ENCODE data around the gene FEZF1. TPM values are rescaled to one million over a fixed set of nuclear protein-coding genes. Genes with fewer than 3 reads are reported as not detected.

Gene FEZF1
- not detected in 2 replicates for total RNA-seq

DNA sequence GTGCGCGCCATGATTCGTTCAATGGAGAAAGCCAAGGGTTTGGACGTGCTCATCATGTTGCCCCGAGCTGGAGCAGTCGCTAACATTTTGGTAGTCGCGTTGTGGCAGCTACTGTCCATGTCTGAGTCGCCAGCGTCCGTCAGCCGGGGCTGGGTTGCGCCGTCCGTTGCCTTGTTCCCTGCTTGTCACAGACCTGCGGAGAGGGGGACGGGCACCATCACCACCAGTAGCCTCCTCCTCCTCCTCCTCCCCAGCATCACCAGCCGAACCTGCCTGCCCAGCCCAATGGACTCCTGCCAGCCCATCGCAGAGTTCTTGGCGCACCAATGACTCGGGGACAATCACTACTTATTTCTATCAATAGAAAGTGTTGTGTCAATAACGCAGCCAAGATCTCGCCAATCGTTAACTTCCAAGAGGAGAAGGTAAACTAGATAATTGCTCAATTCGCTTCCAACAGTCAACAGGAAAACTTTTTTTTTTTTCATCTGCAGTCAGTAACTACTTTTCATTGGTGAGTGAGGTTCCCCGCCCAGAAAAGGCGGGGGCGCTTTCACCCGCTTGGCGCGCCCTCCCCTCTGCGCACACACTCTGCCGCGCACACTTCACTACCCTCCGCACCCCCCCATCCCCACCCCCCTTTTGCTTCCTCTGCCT lies at the start of gene FEZF1:
TSS of gene FEZF1 (minus strand) at position 432 of the 657 bp plus-strand sequence. CDS start at position 119, 313 bp downstream.
- ATAC-seq (ENCODE audit: low read depth): no peak
- H3K4me1 Mint-ChIP-seq: no peaks in the 10 kb centered on the region

DNA sequence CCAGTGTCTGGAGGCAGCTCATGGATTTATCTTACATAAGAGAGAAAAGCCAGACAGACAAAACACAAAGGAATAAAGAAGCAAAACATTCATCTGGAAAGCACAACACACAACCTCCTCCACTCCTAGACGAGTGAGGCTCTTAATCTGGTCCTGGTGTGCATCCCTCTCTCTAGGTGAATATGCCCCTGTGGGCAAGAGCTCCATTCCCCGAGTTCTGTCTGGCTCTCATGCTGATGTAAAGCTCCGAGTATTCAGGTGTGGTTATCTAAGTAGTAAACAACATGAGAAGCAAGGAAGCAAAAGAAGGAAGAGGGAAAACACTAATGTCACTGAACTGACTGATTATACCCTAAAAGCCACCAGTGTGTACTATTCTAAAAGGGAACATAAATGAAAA lies 47.9 kb upstream of the FEZF1 start:
- Mint-ChIP-seq H3K4me3 (no peak overlapping the region), H3K27me3 (peaks cover 2% of the 10 kb centered on the region), H3K27ac (no peak overlapping the region), H3K36me3 (ENCODE audit: low read depth) (no peaks in the 10 kb centered on the region), H3K9me3 (no peaks in the 10 kb centered on the region), H3K4me1 (no peaks in the 10 kb centered on the region)
- no peak for ATAC-seq (ENCODE audit: low read depth)
- intact Hi-C loops (cut with micrococcal nuclease): no loop called here
- POLR2A ChIA-PET: no interaction called here
- CTCF ChIA-PET: no interaction called here
- DNase-seq: no peak
- TF ChIP-seq, protein P1, sequence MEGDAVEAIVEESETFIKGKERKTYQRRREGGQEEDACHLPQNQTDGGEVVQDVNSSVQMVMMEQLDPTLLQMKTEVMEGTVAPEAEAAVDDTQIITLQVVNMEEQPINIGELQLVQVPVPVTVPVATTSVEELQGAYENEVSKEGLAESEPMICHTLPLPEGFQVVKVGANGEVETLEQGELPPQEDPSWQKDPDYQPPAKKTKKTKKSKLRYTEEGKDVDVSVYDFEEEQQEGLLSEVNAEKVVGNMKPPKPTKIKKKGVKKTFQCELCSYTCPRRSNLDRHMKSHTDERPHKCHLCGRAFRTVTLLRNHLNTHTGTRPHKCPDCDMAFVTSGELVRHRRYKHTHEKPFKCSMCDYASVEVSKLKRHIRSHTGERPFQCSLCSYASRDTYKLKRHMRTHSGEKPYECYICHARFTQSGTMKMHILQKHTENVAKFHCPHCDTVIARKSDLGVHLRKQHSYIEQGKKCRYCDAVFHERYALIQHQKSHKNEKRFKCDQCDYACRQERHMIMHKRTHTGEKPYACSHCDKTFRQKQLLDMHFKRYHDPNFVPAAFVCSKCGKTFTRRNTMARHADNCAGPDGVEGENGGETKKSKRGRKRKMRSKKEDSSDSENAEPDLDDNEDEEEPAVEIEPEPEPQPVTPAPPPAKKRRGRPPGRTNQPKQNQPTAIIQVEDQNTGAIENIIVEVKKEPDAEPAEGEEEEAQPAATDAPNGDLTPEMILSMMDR (IDR thresholded peaks at IDR 0.05): no peak

More for the DNA sequence above, at the start of gene FEZF1:
- no peaks in the 10 kb centered on the region for H3K9me3 Mint-ChIP-seq
- ChIA-PET POLR2A (no interaction called here), CTCF (no interaction called here)
- TF ChIP-seq, protein P1 (IDR thresholded peaks at IDR 0.05): no peak
- peaks cover 68% of the 10 kb centered on the region for H3K27me3 Mint-ChIP-seq
- no peaks in the 10 kb centered on the region for H3K36me3 Mint-ChIP-seq (ENCODE audit: low read depth)
- no peak within 1 kb of the TSS for H3K4me3 Mint-ChIP-seq
- no peak within 1 kb of the TSS for H3K27ac Mint-ChIP-seq
- no peak for DNase-seq
- intact Hi-C loops (cut with micrococcal nuclease): no loop called here

DNA sequence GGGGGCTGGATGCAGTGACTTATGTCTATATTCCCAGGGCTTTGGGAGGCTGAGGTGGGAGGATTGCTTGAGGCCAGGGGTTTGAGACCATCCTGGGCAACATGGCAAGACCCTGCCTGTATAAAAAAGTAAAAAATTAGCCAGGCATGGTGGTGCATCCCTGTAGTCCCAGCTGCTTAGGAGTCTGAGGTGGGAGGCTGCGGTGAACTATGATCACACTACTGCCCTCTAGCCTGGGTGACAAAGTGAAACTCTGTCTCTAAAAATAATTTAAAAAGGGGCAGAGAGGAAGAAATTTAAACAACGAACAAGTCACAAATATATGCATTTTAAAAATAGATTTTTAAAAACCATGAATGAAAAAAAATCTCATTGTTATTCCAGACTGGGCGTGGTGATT lies 46.2 kb upstream of the FEZF1 start:
- CTCF ChIA-PET: no interaction called here
- POLR2A ChIA-PET: no interaction called here

DNA sequence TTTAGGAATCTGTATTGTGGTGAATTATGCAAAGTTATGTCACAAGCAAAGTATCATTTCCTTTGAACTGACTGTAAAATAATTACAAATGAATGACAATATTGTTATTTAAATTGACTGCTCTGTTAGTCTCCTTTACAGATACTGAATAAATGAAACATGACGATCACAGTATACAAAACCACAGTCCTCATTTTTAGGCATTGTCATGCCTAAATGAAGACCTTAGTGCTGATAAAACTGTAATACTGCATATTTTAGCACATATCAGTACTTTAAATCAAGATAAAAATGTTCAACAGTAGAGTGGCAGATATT lies 39.7 kb upstream of the FEZF1 start:
- TF ChIP-seq, protein P1 (IDR thresholded peaks at IDR 0.05): no peak
- intact Hi-C loops (cut with micrococcal nuclease): no loop called here
- POLR2A ChIA-PET: no interaction called here
- Mint-ChIP-seq H3K36me3 (ENCODE audit: low read depth) (no peaks in the 10 kb centered on the region), H3K4me3 (no peak overlapping the region), H3K27me3 (peaks cover 2% of the 10 kb centered on the region), H3K27ac (no peak overlapping the region), H3K4me1 (no peaks in the 10 kb centered on the region), H3K9me3 (no peaks in the 10 kb centered on the region)
- DNase-seq (no peak), ATAC-seq (ENCODE audit: low read depth) (no peak)
- CTCF ChIA-PET: no interaction called here

More for the DNA sequence above, 46.2 kb upstream of the FEZF1 start:
- no peak overlapping the region for H3K4me3 Mint-ChIP-seq
- intact Hi-C loops (cut with micrococcal nuclease): no loop called here
- DNase-seq (no peak), ATAC-seq (ENCODE audit: low read depth) (no peak)
- no peaks in the 10 kb centered on the region for H3K36me3 Mint-ChIP-seq (ENCODE audit: low read depth)
- TF ChIP-seq, protein P1 (IDR thresholded peaks at IDR 0.05): no peak
- H3K9me3 Mint-ChIP-seq: no peaks in the 10 kb centered on the region
- H3K27ac Mint-ChIP-seq: no peak overlapping the region
- no peaks in the 10 kb centered on the region for H3K4me1 Mint-ChIP-seq
- H3K27me3 Mint-ChIP-seq: peaks cover 2% of the 10 kb centered on the region

DNA sequence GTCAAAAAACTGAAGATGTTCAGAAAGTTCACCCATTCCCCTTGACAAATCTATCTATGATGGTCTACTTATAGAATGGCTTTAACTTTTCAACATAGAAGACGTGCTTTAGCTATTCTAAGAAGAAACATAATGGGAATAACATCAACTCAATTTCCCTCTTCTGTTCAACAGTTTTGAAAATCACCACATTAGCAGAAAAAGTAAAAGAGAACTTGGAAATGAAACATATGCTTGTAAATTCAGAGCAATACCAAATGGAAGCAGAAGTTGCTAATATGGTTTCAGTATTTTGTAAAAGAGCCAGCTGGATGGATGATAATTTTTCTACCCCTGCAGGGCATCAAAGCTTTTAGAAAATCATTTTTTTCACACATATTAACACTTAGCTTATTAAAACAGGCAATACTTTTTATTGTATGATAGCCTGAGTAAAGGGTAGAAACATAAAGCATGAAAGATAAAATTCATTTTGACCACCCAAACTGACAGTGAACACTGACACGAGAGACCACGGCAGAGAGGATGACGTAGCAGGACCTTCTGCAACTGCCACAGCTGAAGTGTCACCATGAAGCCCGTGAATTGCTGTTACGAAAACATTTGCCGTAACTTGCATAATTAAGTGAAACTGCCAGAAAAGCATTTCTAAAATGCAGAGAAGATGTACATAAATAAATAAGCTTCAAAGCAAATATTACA lies 39.2 kb upstream of the FEZF1 start:
- CTCF ChIA-PET: no interaction called here
- DNase-seq (no peak), ATAC-seq (ENCODE audit: low read depth) (no peak)
- Mint-ChIP-seq H3K27ac (no peak overlapping the region), H3K27me3 (peaks cover 2% of the 10 kb centered on the region), H3K36me3 (ENCODE audit: low read depth) (no peaks in the 10 kb centered on the region), H3K9me3 (no peaks in the 10 kb centered on the region), H3K4me3 (no peak overlapping the region), H3K4me1 (no peaks in the 10 kb centered on the region)
- TF ChIP-seq, protein P1 (IDR thresholded peaks at IDR 0.05): no peak
- POLR2A ChIA-PET: no interaction called here
- intact Hi-C loops (cut with micrococcal nuclease): no loop called here
